GM19463 (cell line): ENCODE results near the gene PFDN2.
"Not testable (repeated sequence)": the region's sequence is repeated elsewhere in the genome, so short reads cannot be mapped to it uniquely, and the experiment has no call there.

ENCODE experiments used
- ATAC-seq: cut with Tn5 transposase; IDR thresholded peaks from one replicate; pipeline ENCODE4 v1.9.1; 2021; ENCODE audit warnings: mild to moderate bottlenecking, moderate library complexity; ENCODE audit not compliant: unreplicated experiment

The PFDN2 gene

GRCh38 chr1:161139766-161140165 is 21.9 kb upstream of the PFDN2 start:
- ATAC-seq: no peak

- no peak for ATAC-seq
These were observed 20.6 kb upstream of the PFDN2 start for GRCh38 chr1:161138431-161138830.

GRCh38 chr1:161137881-161138280 is 20.0 kb upstream of the PFDN2 start:
- ATAC-seq: no peak

GRCh38 chr1:161133220-161133740 is 15.4 kb upstream of the PFDN2 start:
- ATAC-seq: no peak

GRCh38 chr1:161132410-161133219 is 14.8 kb upstream of the PFDN2 start, which contains the start of gene DEDD:
TSS of gene DEDD (minus strand) at chr1:161132667. CDS start at chr1:161124462, 8,205 bp downstream.
- peak; percentile 94 for ATAC-seq

- no peak for ATAC-seq
These were observed 13.9 kb upstream of the PFDN2 start for GRCh38 chr1:161131523-161132409.

GRCh38 chr1:161130266-161130665 is 12.4 kb upstream of the PFDN2 start:
- no peak for ATAC-seq

GRCh38 chr1:161128591-161129420 is 11.0 kb upstream of the PFDN2 start:
- ATAC-seq: no peak

GRCh38 chr1:161127649-161128048 is 9.8 kb upstream of the PFDN2 start:
- ATAC-seq: no peak

GRCh38 chr1:161122967-161123366 is 5.1 kb upstream of the PFDN2 start:
- ATAC-seq: no peak

- no peak for ATAC-seq
These were observed 4.0 kb upstream of the PFDN2 start for GRCh38 chr1:161121834-161122233.

- no peak for ATAC-seq
These were observed 3.3 kb upstream of the PFDN2 start for GRCh38 chr1:161121042-161121650.

GRCh38 chr1:161119092-161119903 is 1.5 kb upstream of the PFDN2 start:
- peak; percentile 52 for ATAC-seq

- ATAC-seq: not testable (repeated sequence)
These were observed 1.9 kb downstream of the PFDN2 start for GRCh38 chr1:161115961-161116360.

- no peak for ATAC-seq
These were observed 2.6 kb downstream of the PFDN2 start for GRCh38 chr1:161115132-161115711.

GRCh38 chr1:161114556-161114955 is 3.3 kb downstream of the PFDN2 start:
- ATAC-seq: no peak

- ATAC-seq: no peak
These were observed 3.9 kb downstream of the PFDN2 start for GRCh38 chr1:161113915-161114314.

- no peak for ATAC-seq
These were observed 6.3 kb downstream of the PFDN2 start for GRCh38 chr1:161111527-161111926.

GRCh38 chr1:161111117-161111516 is 6.7 kb downstream of the PFDN2 start:
- ATAC-seq: no peak
